SK-N-SH (cell line): ENCODE measurements around the gene SETD7. TPM values are rescaled to one million over a fixed set of nuclear protein-coding genes. Genes with fewer than 3 reads are reported as not detected.

Experiments used
- CTCF ChIA-PET: fragments of 300-600, 350-600 bp; formaldehyde crosslinking; extraction: SDS; loops from one replicate; lab custom pipeline; 2021; lab: Yijun Ruan, JAX
- POLR2A ChIA-PET: fragments of 350-600 bp; sonication (Branson Sonifier 250); formaldehyde crosslinking; extraction: SDS; loops from one replicate; lab custom pipeline; 2020; ENCODE audit warnings: antibody characterized with exemption, inconsistent platforms; lab: Yijun Ruan, JAX
- DNase-seq: peaks from one replicate; pipeline ENCODE4 v3.0.0; 2012
- H2AFZ ChIP-seq: fragments of 200-600 bp; sonication (generic); 2 replicates; pipeline ENCODE4 v1.8.1; 2016; ENCODE audit warnings: antibody characterized with exemption, mild to moderate bottlenecking, low read depth
- H3F3A ChIP-seq: fragments of 200-600 bp; sonication (generic); replicated peaks from 2 replicates; pipeline ENCODE3; 2016; ENCODE audit warnings: antibody characterized with exemption, mild to moderate bottlenecking; ENCODE audit not compliant: insufficient read depth
- H3K27ac ChIP-seq, 2 experiments: fragments of 200-500 bp in 1 of 2; fragments of 200-600 bp in 1 of 2; sonication (Bioruptor generic) in 1 of 2; sonication (generic), shearing (Covaris generic) in 1 of 2; 2 replicates each; pipeline versions ENCODE4 v1.5.1 to v1.6.1; 2014 to 2016; ENCODE audit warnings: low read depth in 2 of 2, inconsistent platforms in 1 of 2, low read length in 1 of 2, mild to moderate bottlenecking in 1 of 2, mixed read lengths in 1 of 2
- H3K27me3 ChIP-seq: fragments of 200-600 bp; sonication (generic), shearing (Covaris generic); 2 replicates; pipeline ENCODE4 v1.6.1; 2016; ENCODE audit warnings: mixed run types; ENCODE audit not compliant: insufficient read depth
- H3K36me3 ChIP-seq, 2 experiments: fragments of 200-500 bp in 1 of 2; fragments of 200-600 bp in 1 of 2; sonication (Bioruptor generic) in 1 of 2; sonication (generic) in 1 of 2; replicated peaks in 1 of 2; 2 replicates each; pipeline versions ENCODE3 to v1.5.1; 2014 to 2016; ENCODE audit warnings: low read length in 1 of 2, mild to moderate bottlenecking in 1 of 2; ENCODE audit not compliant: insufficient read depth in 2 of 2, control insufficient read depth in 1 of 2
- H3K4me1 ChIP-seq, 2 experiments: fragments of 200-500 bp in 1 of 2; fragments of 200-600 bp in 1 of 2; sonication (Bioruptor generic) in 1 of 2; sonication (generic), shearing (Covaris generic) in 1 of 2; 2 replicates each; pipeline versions ENCODE4 v1.5.1 to v1.6.1; 2014 to 2016; ENCODE audit warnings: low read depth in 1 of 2, low read length in 1 of 2, mixed run types in 1 of 2; ENCODE audit not compliant: insufficient read depth in 2 of 2, control insufficient read depth in 1 of 2
- H3K4me2 ChIP-seq: fragments of 200-600 bp; sonication (generic), shearing (Covaris generic); 2 replicates; pipeline ENCODE4 v1.6.1; 2017; ENCODE audit warnings: mixed run types
- H3K4me3 ChIP-seq, 2 experiments: fragments of 200-500 bp in 1 of 2; fragments of 200-600 bp in 1 of 2; sonication (Bioruptor generic) in 1 of 2; sonication (generic), shearing (Covaris generic) in 1 of 2; 2 replicates each; pipeline versions ENCODE4 v1.5.1 to v1.8.1; 2014 to 2016; ENCODE audit warnings: low read depth in 2 of 2, inconsistent platforms in 1 of 2, low read length in 1 of 2, mild to moderate bottlenecking in 1 of 2, mixed read lengths in 1 of 2, moderate library complexity in 1 of 2
- H3K79me2 ChIP-seq: fragments of 200-600 bp; sonication (generic); 2 replicates; pipeline ENCODE4 v1.8.1; 2017; ENCODE audit warnings: mild to moderate bottlenecking; ENCODE audit not compliant: insufficient read depth
- H3K9ac ChIP-seq: fragments of 200-600 bp; sonication (generic); 2 replicates; pipeline ENCODE4 v1.6.1; 2017; ENCODE audit warnings: mixed run types
- H3K9me2 ChIP-seq: fragments of 200-600 bp; sonication (generic); 2 replicates; pipeline ENCODE4 v1.6.1; 2017; ENCODE audit warnings: mixed run types
- H3K9me3 ChIP-seq: fragments of 200-600 bp; sonication (generic); 2 replicates; pipeline ENCODE4 v1.6.1; 2017; ENCODE audit warnings: mixed run types, mild to moderate bottlenecking, moderate library complexity
- H4K20me1 ChIP-seq: fragments of 200-600 bp; sonication (generic); 2 replicates; pipeline ENCODE4 v1.6.1; 2017; ENCODE audit warnings: mild to moderate bottlenecking, mixed run types; ENCODE audit not compliant: insufficient read depth
- FOSL2 ChIP-seq: IDR thresholded peaks from 2 replicates; pipeline ENCODE4 v1.4.0; 2012; ENCODE audit warnings: low read depth, mild to moderate bottlenecking, moderate library complexity, borderline replicate concordance
- IRF3 ChIP-seq: fragments of 150-350 bp; IDR thresholded peaks from 2 replicates; pipeline ENCODE4 v1.6.1; 2016; ENCODE audit warnings: mild to moderate bottlenecking, low read depth, low read length
- POLR2AphosphoS5 ChIP-seq: IDR thresholded peaks from 2 replicates; pipeline ENCODE4 v1.6.1; 2012; ENCODE audit warnings: low read depth, low read length
- RFX5 ChIP-seq: IDR thresholded peaks from 2 replicates; pipeline ENCODE4 v1.6.1; 2012; ENCODE audit warnings: mild to moderate bottlenecking, improper control_type of control experiment, low read length
- SIN3A ChIP-seq: IDR thresholded peaks from 2 replicates; pipeline ENCODE4 v1.6.1; 2012; ENCODE audit warnings: low read depth, mild to moderate bottlenecking, low read length, moderate library complexity, borderline replicate concordance
- SMC3 ChIP-seq: IDR thresholded peaks from 2 replicates; pipeline ENCODE4 v1.6.1; 2012; ENCODE audit warnings: low read depth, low read length, improper control_type of control experiment
- ZBTB33 ChIP-seq: IDR thresholded peaks from 2 replicates; pipeline ENCODE4 v1.4.0; 2012; ENCODE audit warnings: low read depth, borderline replicate concordance
- WGBS: methylation state at CpG from one replicate; pipeline ENCODE4 v1.1.6; 2017; ENCODE audit warnings: low lambda C conversion rate; 5-methylcytosine and 5-hydroxymethylcytosine counted together
- polyA plus RNA-seq, 3 experiments: library from polyadenylated mRNA; depleted of rRNA; stranded (reverse); fragments of >200 nt; gene quantifications; 2 replicates each; pipeline ENCODE4 v1.2.3, GENCODE V29; 2012
- TF ChIP-seq, protein P1 (sequence below): fragments of 150-350 bp; IDR thresholded peaks from 2 replicates; pipeline ENCODE4 v1.6.1; 2017; ENCODE audit warnings: antibody characterized with exemption, low read length, low read depth, borderline replicate concordance
- TF ChIP-seq, protein P2 (sequence below): IDR thresholded peaks from 2 replicates; pipeline ENCODE4 v1.6.1; 2012; ENCODE audit warnings: mild to moderate bottlenecking, low read depth, low read length, moderate library complexity

Gene SETD7
- polyA plus RNA-seq, 1 of the 3 experiments (the other 2 are of a cell fraction) = 5.0 TPM

GRCh38 chr4:139508581-139509237, 47.3 kb downstream of the SETD7 start:
- H4K20me1 ChIP-seq = no peaks in the 10 kb centered on the region
- H3K9me2 ChIP-seq = no peaks in the 10 kb centered on the region
- H3F3A ChIP-seq = peaks cover 4% of the 10 kb centered on the region
- no peak overlapping the region for H3K4me3 ChIP-seq
- H3K4me2 ChIP-seq = no peak overlapping the region
- peaks cover 17 to 25% of the 10 kb centered on the region in 2 experiments for H3K36me3 ChIP-seq
- TF ChIP-seq SMC3 (no peak), RFX5 (no peak), IRF3 (no peak), POLR2AphosphoS5 (no peak), ZBTB33 (no peak), FOSL2 (no peak), SIN3A (no peak)
- TF ChIP-seq, protein P1, sequence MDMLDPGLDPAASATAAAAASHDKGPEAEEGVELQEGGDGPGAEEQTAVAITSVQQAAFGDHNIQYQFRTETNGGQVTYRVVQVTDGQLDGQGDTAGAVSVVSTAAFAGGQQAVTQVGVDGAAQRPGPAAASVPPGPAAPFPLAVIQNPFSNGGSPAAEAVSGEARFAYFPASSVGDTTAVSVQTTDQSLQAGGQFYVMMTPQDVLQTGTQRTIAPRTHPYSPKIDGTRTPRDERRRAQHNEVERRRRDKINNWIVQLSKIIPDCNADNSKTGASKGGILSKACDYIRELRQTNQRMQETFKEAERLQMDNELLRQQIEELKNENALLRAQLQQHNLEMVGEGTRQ = no peak
- TF ChIP-seq, protein P2, sequence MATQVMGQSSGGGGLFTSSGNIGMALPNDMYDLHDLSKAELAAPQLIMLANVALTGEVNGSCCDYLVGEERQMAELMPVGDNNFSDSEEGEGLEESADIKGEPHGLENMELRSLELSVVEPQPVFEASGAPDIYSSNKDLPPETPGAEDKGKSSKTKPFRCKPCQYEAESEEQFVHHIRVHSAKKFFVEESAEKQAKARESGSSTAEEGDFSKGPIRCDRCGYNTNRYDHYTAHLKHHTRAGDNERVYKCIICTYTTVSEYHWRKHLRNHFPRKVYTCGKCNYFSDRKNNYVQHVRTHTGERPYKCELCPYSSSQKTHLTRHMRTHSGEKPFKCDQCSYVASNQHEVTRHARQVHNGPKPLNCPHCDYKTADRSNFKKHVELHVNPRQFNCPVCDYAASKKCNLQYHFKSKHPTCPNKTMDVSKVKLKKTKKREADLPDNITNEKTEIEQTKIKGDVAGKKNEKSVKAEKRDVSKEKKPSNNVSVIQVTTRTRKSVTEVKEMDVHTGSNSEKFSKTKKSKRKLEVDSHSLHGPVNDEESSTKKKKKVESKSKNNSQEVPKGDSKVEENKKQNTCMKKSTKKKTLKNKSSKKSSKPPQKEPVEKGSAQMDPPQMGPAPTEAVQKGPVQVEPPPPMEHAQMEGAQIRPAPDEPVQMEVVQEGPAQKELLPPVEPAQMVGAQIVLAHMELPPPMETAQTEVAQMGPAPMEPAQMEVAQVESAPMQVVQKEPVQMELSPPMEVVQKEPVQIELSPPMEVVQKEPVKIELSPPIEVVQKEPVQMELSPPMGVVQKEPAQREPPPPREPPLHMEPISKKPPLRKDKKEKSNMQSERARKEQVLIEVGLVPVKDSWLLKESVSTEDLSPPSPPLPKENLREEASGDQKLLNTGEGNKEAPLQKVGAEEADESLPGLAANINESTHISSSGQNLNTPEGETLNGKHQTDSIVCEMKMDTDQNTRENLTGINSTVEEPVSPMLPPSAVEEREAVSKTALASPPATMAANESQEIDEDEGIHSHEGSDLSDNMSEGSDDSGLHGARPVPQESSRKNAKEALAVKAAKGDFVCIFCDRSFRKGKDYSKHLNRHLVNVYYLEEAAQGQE = no peak
- ChIA-PET POLR2A (no interaction called here), CTCF (interaction anchor here (0.9 to 3.0 kb wide), 3 partner anchors 11 to 22 kb away, joined by 3 to 12 read pairs (median 6); no protein-coding TSS in a partner anchor)
- peaks cover 0 to 12% of the 10 kb centered on the region in 2 experiments; a peak in 2 of 4 replicates for H3K4me1 ChIP-seq
- no peaks in the 10 kb centered on the region for H3K9me3 ChIP-seq
- no peak overlapping the region for H2AFZ ChIP-seq
- WGBS = 96% methylated on average over 11 of the region's 11 CpGs
- H3K9ac ChIP-seq = no peak overlapping the region
- H3K27ac ChIP-seq = no peak overlapping the region
- no peaks in the 10 kb centered on the region for H3K27me3 ChIP-seq
- no peaks in the 10 kb centered on the region for H3K79me2 ChIP-seq
- no peak for DNase-seq
